Hepatocyte (in vitro differentiated cells): ENCODE results near the gene SSBP2.

Experiments
- EZH2 ChIP-seq: fragments of 200-600 bp; sonication (generic); IDR thresholded peaks from 2 replicates; pipeline ENCODE4 v1.6.1; 2016; ENCODE audit warnings: antibody characterized with exemption, mild to moderate bottlenecking, borderline replicate concordance
- TF ChIP-seq, protein P1 (sequence below): fragments of 200-600 bp; sonication (generic); IDR thresholded peaks from 2 replicates; pipeline ENCODE4 v1.5.1; 2016; ENCODE audit warnings: antibody characterized with exemption, mild to moderate bottlenecking; ENCODE audit not compliant: poor library complexity

DNA sequence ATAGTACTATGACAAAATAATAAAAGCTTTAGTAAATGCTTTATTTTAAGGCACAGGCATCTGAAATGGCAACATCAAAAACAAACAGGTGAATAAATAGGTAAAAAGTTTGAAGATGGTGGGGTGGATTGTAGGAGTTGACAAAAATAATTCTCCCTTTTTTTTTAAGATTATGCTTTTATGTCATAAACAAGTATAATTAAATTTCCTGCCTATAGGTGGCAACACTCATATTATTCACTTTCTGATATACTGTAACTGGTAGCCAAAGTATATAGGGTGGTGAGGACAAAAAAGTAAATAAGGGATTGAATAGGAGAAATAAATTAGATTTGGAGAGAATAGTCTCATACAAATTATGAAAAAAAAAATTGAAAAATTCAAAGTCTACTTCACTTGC, 236.9 kb downstream of the SSBP2 start:
- TF ChIP-seq, protein P1, sequence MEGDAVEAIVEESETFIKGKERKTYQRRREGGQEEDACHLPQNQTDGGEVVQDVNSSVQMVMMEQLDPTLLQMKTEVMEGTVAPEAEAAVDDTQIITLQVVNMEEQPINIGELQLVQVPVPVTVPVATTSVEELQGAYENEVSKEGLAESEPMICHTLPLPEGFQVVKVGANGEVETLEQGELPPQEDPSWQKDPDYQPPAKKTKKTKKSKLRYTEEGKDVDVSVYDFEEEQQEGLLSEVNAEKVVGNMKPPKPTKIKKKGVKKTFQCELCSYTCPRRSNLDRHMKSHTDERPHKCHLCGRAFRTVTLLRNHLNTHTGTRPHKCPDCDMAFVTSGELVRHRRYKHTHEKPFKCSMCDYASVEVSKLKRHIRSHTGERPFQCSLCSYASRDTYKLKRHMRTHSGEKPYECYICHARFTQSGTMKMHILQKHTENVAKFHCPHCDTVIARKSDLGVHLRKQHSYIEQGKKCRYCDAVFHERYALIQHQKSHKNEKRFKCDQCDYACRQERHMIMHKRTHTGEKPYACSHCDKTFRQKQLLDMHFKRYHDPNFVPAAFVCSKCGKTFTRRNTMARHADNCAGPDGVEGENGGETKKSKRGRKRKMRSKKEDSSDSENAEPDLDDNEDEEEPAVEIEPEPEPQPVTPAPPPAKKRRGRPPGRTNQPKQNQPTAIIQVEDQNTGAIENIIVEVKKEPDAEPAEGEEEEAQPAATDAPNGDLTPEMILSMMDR, result peak; percentile 23
- TF ChIP-seq EZH2, result no peak
